ENCODE data around the gene C2CD4B.

- TF ChIP-seq EGR1 (IDR thresholded peaks at IDR 0.05; ENCODE audit: borderline replicate concordance in 1 of 2, low read depth in 2 of 2, low read length in 2 of 2) (no peak), ZNF622 (IDR thresholded peaks at IDR 0.05) (no peak), POLR2A (IDR thresholded peaks at IDR 0.05; ENCODE audit: low read depth, low read length) (no peak), ATF2 (IDR thresholded peaks at IDR 0.05; ENCODE audit: low read length) (no peak), NFYB (IDR thresholded peaks at IDR 0.05; ENCODE audit: insufficient read depth, low read depth, low read length) (no peak), NFIC (IDR thresholded peaks at IDR 0.05; ENCODE audit: low read depth, low read length) (no peak)
Observed at GRCh38 chr15:62121273-62122015, 43.6 kb downstream of the C2CD4B start.
